Heart left ventricle (tissue), 13 donors: ENCODE data around the gene APH1B.

Experiments used
- POLR2A ChIP-seq, 2 donors: fragments of 450-650 bp; IDR thresholded peaks; one replicate each; pipeline ENCODE4 v1.6.1; 2017; ENCODE audit warnings: antibody characterized with exemption in 2 of 2, mild to moderate bottlenecking in 2 of 2, moderate library complexity in 2 of 2
- TF ChIP-seq, protein P1 (sequence below), 12 donors: fragments of 200-600 bp; sonication (generic) in 4 of 12; IDR thresholded peaks; one replicate each; pipeline versions ENCODE4 v1.5.0 to v1.8.0; 2018 to 2022; ENCODE audit warnings: antibody characterized with exemption in 12 of 12, mild to moderate bottlenecking in 5 of 12
- donor health status: ischemic (EF 13 %, LVEDD 7.1; RV severe dilation, severe dysfunction).
- donor health status: DM: no; HTN: yes; CAD: no.
- donor health status: DM: no; HTN: no; CAD: no.
- donor health status: ischemic (EF 25% LVEDD 6.9; RV normal size, moderate dysfunction).
- donor health status: ischemic (EF 25% LVEDD 5.7; RV mildly dilated, moderate dysfunction).
- donor health status: ischemic (EF 35%, LVEDD 5.7; RV mildly dilated, moderate dysfunction).
- donor health status: nonischemic (EF 11% LVEDD 7.7; RV severe dilation, severe dysfunction).
- donor health status: DM: yes; HTN: yes; CAD: no.
- donor health status: PGD.
- donor health status: ischemic (EF 29% LVEDD 5.4; RV normal size, mild dysfunction).
- donor health status: nonischemic (EF 23%, LVEDD 6.1; RV moderate dilation, normal function).

DNA sequence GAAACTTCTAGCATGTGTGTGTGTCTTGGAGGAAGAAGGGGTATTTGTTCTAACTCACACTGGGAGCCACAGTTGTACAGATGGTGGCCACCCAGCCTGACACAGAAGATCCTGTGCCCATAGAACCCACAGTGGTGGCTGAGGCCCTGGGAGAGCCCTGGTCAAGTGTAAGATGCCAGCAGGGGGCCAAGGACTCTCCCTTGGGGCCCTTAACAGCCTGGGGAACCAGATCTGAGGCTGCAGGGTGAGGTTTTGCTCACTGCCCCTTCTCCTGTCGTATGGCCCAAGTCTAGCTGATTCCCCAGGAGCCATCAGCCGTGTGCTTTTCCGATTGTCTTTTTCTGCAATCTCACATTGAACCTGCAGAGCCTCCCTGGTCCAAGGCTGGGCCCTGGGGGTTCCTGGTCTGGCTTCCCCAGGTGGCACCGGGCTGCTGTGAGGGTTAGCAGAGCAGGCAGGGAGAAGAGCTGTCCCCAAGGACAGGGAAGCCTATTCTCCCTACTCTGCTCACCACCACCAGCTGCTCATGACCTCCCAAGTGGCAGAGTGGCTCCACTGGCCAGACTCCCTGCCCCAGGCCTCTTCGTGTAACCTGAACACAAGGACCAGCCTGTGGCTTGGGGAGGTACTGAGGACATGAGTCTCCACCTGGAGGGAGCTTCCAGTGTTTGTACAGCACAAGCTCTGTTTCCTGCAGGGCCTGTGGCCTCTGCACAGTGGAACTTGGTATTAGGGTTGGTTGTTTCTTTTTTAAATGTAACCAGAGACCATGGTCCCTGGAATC lies 52.4 kb downstream of the APH1B start:
- no peak for TF ChIP-seq POLR2A (IDR thresholded peaks at IDR 0.05)
- TF ChIP-seq, protein P1, sequence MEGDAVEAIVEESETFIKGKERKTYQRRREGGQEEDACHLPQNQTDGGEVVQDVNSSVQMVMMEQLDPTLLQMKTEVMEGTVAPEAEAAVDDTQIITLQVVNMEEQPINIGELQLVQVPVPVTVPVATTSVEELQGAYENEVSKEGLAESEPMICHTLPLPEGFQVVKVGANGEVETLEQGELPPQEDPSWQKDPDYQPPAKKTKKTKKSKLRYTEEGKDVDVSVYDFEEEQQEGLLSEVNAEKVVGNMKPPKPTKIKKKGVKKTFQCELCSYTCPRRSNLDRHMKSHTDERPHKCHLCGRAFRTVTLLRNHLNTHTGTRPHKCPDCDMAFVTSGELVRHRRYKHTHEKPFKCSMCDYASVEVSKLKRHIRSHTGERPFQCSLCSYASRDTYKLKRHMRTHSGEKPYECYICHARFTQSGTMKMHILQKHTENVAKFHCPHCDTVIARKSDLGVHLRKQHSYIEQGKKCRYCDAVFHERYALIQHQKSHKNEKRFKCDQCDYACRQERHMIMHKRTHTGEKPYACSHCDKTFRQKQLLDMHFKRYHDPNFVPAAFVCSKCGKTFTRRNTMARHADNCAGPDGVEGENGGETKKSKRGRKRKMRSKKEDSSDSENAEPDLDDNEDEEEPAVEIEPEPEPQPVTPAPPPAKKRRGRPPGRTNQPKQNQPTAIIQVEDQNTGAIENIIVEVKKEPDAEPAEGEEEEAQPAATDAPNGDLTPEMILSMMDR (IDR thresholded peaks at IDR 0.05), result no peak
